ENCODE measurements around the gene BICC1. TPM values are rescaled to one million over a fixed set of nuclear protein-coding genes. Genes with fewer than 3 reads are reported as not detected.

Gene BICC1
- total and polyA plus RNA-seq, 2 experiments from 2014 or later = 6.4 to 13.2 TPM

GRCh38 chr10:58621379-58622077, 108.9 kb downstream of the BICC1 start:
- Histone ChIP-seq H3K27ac (no peak overlapping the region), H3K36me3 (no peaks in the 10 kb centered on the region), H3K27me3 (no peaks in the 10 kb centered on the region), H3K4me3 (no peak overlapping the region), H3K4me1 (ENCODE audit: low read depth) (no peaks in the 10 kb centered on the region), H3K9me3 (ENCODE audit: low read depth) (no peaks in the 10 kb centered on the region)
- no peak for TF ChIP-seq CTCF (IDR thresholded peaks at IDR 0.05; ENCODE audit: low read depth, low read length)
- DNase-seq (ENCODE audit: low read depth in 1 of 2, low spot score in 1 of 2) = no peak

DNA sequence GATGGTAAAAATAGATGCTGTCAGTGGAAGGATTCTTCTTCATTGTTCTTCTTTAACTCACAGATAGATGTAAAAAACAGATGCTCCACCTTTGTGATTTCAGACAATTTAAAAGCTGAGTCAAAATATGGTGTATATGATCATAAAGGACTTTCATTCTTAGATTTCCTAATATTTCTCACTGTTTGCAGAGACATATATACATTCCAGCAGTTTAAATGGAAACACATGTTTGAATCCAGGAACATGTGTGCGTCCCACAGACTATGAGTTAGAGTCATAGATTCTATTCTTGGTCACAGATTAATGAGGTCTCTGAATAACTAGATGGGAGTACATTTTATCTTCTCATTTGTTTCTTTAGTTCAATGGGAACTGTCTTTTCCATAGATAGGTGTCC, 109.6 kb downstream of the BICC1 start:
- no peak for DNase-seq (ENCODE audit: low read depth in 1 of 2, low spot score in 1 of 2)
- no peaks in the 10 kb centered on the region for H3K36me3 ChIP-seq
- H3K4me3 ChIP-seq = no peak overlapping the region
- H3K9me3 ChIP-seq (ENCODE audit: low read depth) = no peaks in the 10 kb centered on the region
- H3K4me1 ChIP-seq (ENCODE audit: low read depth) = no peaks in the 10 kb centered on the region
- H3K27ac ChIP-seq = no peak overlapping the region
- TF ChIP-seq CTCF (IDR thresholded peaks at IDR 0.05; ENCODE audit: low read depth, low read length) = no peak
- no peaks in the 10 kb centered on the region for H3K27me3 ChIP-seq

DNA sequence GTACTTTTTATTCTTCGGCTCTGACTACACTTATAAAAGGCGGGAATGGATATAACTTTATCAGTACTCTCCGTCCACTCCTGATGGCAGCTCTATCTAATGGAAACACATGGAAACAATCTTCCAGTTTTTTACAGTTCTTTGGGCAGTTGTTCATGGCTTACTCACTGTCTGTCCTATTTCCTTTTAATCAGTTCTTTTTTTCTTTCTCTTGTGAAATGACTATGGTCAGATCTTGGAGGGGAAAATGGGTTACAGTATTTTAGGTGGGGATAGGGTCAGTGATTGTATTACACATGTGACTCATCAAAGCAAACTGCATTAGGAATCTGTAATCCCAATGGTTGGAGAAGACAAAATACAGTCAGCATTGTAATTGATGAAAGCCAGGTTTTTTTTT, 112.4 kb downstream of the BICC1 start:
- no peak for TF ChIP-seq CTCF (IDR thresholded peaks at IDR 0.05; ENCODE audit: low read depth, low read length)
- H3K27me3 ChIP-seq = no peaks in the 10 kb centered on the region
- peak in 1 of 2 donors; percentile 77 for DNase-seq (ENCODE audit: low read depth in 1 of 2, low spot score in 1 of 2)
- H3K27ac ChIP-seq = no peak overlapping the region
- no peaks in the 10 kb centered on the region for H3K9me3 ChIP-seq (ENCODE audit: low read depth)
- no peak overlapping the region for H3K4me3 ChIP-seq
- no peaks in the 10 kb centered on the region for H3K4me1 ChIP-seq (ENCODE audit: low read depth)
- H3K36me3 ChIP-seq = no peaks in the 10 kb centered on the region

GRCh38 chr10:58627392-58627791, 114.7 kb downstream of the BICC1 start:
- TF ChIP-seq CTCF (IDR thresholded peaks at IDR 0.05; ENCODE audit: low read depth, low read length) = no peak
- DNase-seq (ENCODE audit: low read depth in 1 of 2, low spot score in 1 of 2) = no peak

DNA sequence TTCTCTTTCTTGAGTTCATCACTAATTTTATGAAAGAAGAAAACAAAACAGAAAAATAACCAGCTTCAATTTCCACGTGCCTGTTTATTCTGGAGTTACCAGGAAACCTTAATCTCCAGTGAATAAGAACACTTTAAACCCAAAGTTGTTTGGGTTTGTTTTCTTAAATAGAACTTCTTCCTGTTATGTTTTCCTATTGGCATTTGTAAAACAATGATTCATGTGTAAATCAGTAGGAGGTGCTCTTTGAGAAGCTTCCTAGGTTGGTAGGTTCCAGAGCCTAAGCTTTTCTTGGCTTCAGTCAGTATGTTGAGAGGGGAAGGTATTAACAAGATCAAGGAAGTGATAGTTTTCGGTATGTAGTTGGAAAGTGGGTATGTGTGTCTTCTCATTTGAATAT, 119.0 kb downstream of the BICC1 start:
- no peak for TF ChIP-seq CTCF (IDR thresholded peaks at IDR 0.05; ENCODE audit: low read depth, low read length)
- Histone ChIP-seq H3K27me3 (no peaks in the 10 kb centered on the region), H3K4me3 (no peak overlapping the region), H3K9me3 (ENCODE audit: low read depth) (no peaks in the 10 kb centered on the region), H3K27ac (no peak overlapping the region), H3K36me3 (no peaks in the 10 kb centered on the region), H3K4me1 (ENCODE audit: low read depth) (no peaks in the 10 kb centered on the region)
- DNase-seq (ENCODE audit: low read depth in 1 of 2, low spot score in 1 of 2) = no peak

More at GRCh38 chr10:58627392-58627791, 114.7 kb downstream of the BICC1 start:
- no peaks in the 10 kb centered on the region for H3K27me3 ChIP-seq
- H3K36me3 ChIP-seq = no peaks in the 10 kb centered on the region
- no peaks in the 10 kb centered on the region for H3K9me3 ChIP-seq (ENCODE audit: low read depth)
- H3K4me3 ChIP-seq = no peak overlapping the region
- H3K4me1 ChIP-seq (ENCODE audit: low read depth) = no peaks in the 10 kb centered on the region
- H3K27ac ChIP-seq = no peak overlapping the region
